A673 (cell line): ENCODE measurements around the gene TFF1.

Source experiments
- CTCF ChIP-seq: fragments of 300-800, 200-600 bp; sonication (generic); conservative IDR thresholded peaks from 2 replicates; pipeline ENCODE4 v1.5.1; 2017; ENCODE audit warnings: low read depth, mild to moderate bottlenecking, antibody characterized with exemption, low read length, moderate library complexity, mixed read lengths
- EZH2 ChIP-seq: fragments of 200-600 bp; sonication (generic); IDR thresholded peaks from 2 replicates; pipeline ENCODE4 v1.6.1; 2017; ENCODE audit warnings: borderline replicate concordance, low read depth, mild to moderate bottlenecking, mixed read lengths, antibody characterized with exemption, low read length; ENCODE audit not compliant: poor library complexity, severe bottlenecking

GRCh38 chr21:42346866-42347600 is 19.3 kb downstream of the TFF1 start:
- TF ChIP-seq CTCF (no peak), EZH2 (no peak)
